ENCODE measurements around the gene ZC3H7A. TPM values are rescaled to one million over a fixed set of nuclear protein-coding genes. Genes with fewer than 3 reads are reported as not detected.

The ZC3H7A gene
- total and polyA plus RNA-seq, 2 of the 8 experiments (the other 6 are each of a cell fraction or from before 2014, with no cell fraction given): 32.0 to 55.9 TPM

DNA sequence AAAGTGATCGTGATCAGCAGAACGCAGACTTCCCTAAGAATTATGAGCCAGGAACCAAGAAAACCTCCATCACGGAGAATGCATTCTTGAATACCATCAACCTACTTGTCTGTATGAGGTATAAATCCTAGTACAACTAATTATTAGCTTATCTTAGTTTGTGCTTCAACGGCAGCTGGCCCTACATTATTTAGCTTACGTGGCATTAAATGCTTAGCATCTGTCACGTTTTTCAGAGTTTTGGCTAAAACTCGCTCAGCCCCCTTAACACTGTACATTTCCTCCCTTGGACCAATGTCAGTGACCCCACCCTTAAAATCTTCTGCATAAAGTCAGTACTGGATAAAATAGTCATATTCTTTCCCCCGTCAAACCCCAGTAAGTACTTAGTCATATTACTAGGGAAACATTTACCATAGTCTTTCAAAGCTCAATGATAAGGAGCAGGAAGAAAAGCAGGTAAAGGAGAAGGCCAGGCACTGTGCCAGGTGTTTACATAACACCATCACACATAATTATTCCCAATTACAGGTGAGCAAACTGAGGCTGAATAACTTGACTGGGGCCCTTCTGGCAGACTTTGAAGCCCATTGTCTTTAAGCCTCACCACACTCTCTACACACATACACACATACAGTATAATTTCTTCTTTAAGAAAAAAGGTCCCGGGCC lies 37.8 kb downstream of the ZC3H7A start (continued):
- TF ChIP-seq EZH2 (IDR thresholded peaks at IDR 0.05; ENCODE audit: low read depth, low read length, severe bottlenecking) (no peak), JUN (IDR thresholded peaks at IDR 0.05; ENCODE audit: low read depth, low read length) (no peak), KDM4A (IDR thresholded peaks at IDR 0.05; ENCODE audit: low read depth, low read length, severe bottlenecking) (no peak)
